IMR-90 (cell line): ENCODE data around the gene TACC2. TPM values are rescaled to one million over a fixed set of nuclear protein-coding genes. Genes with fewer than 3 reads are reported as not detected.

ENCODE experiments used
- ATAC-seq: fragments of 200-7000 bp; cut with Tn5 transposase; 2 replicates; pipeline ENCODE4 v1.9.1; 2020; ENCODE audit warnings: low read depth, mild to moderate bottlenecking, moderate library complexity
- BruUV-seq: library from RNA; stranded (reverse); fragments of 400-500 nt; replicated peaks from 2 replicates; lab custom pipeline; 2021; lab: Mats Ljungman, UMichigan
- CTCF ChIA-PET: fragments of 300-600 bp; formaldehyde crosslinking; extraction: SDS; loops from one replicate; lab custom pipeline; 2021; ENCODE audit warnings: antibody characterized with exemption; lab: Yijun Ruan, JAX
- POLR2A ChIA-PET: fragments of 300-600 bp; sonication (Branson Sonifier 250); formaldehyde crosslinking; loops from one replicate; lab custom pipeline; 2022; ENCODE audit warnings: antibody characterized with exemption; ENCODE audit not compliant: unreplicated experiment; lab: Charles Lee
- DNase-seq: peaks from one replicate; pipeline ENCODE4 v3.0.0; 2013
- H2AFZ ChIP-seq: replicated peaks from 2 replicates; pipeline ENCODE3; 2013; ENCODE audit warnings: low read length, mild to moderate bottlenecking; ENCODE audit not compliant: poor library complexity
- H2AK5ac ChIP-seq: 2 replicates; pipeline ENCODE4 v1.6.1; 2013; ENCODE audit warnings: low read depth, low read length, inconsistent platforms
- H2AK9ac ChIP-seq: replicated peaks from 2 replicates; pipeline ENCODE3; 2013; ENCODE audit warnings: mild to moderate bottlenecking, low read depth, low read length, moderate library complexity; ENCODE audit not compliant: poor library complexity
- H2BK120ac ChIP-seq: 2 replicates; pipeline ENCODE4 v1.6.1; 2013; ENCODE audit warnings: low read depth, low read length, inconsistent platforms
- H2BK15ac ChIP-seq: 3 replicates; pipeline ENCODE4 v1.6.1; 2013; ENCODE audit warnings: low read depth, low read length, inconsistent platforms
- H2BK20ac ChIP-seq: 2 replicates; pipeline ENCODE4 v1.6.1; 2013; ENCODE audit warnings: low read depth, mild to moderate bottlenecking, inconsistent platforms, low read length, moderate library complexity
- H2BK5ac ChIP-seq: 2 replicates; pipeline ENCODE4 v1.6.1; 2013; ENCODE audit warnings: mild to moderate bottlenecking, low read depth, low read length, inconsistent platforms; ENCODE audit not compliant: poor library complexity, severe bottlenecking
- H3K14ac ChIP-seq: replicated peaks from 2 replicates; pipeline ENCODE4 v1.6.1; 2013; ENCODE audit warnings: low read depth, low read length, inconsistent platforms
- H3K18ac ChIP-seq: 2 replicates; pipeline ENCODE4 v1.6.1; 2013; ENCODE audit warnings: low read depth, low read length, control low read depth
- H3K23ac ChIP-seq: 2 replicates; pipeline ENCODE4 v1.6.1; 2013; ENCODE audit warnings: low read depth, low read length, inconsistent platforms
- H3K27ac ChIP-seq: 2 replicates; pipeline ENCODE4 v1.5.1; 2013; ENCODE audit warnings: mild to moderate bottlenecking, control low read depth, low read length; ENCODE audit not compliant: insufficient read depth
- H3K27me3 ChIP-seq: 2 replicates; pipeline ENCODE4 v1.6.1; 2013; ENCODE audit warnings: low read length; ENCODE audit not compliant: control insufficient read depth, insufficient read depth
- H3K36me3 ChIP-seq: 2 replicates; pipeline ENCODE4 v1.6.1; 2013; ENCODE audit warnings: low read length, mixed read lengths; ENCODE audit not compliant: control insufficient read depth, insufficient read depth
- H3K4ac ChIP-seq: 2 replicates; pipeline ENCODE4 v1.6.1; 2013; ENCODE audit warnings: low read depth, low read length, inconsistent platforms
- H3K4me1 ChIP-seq: 2 replicates; pipeline ENCODE4 v1.6.1; 2013; ENCODE audit warnings: low read length, mixed read lengths; ENCODE audit not compliant: control insufficient read depth, insufficient read depth
- H3K4me2 ChIP-seq: 2 replicates; pipeline ENCODE4 v1.6.1; 2013; ENCODE audit warnings: low read depth, mild to moderate bottlenecking, control low read depth, low read length, moderate library complexity
- H3K4me3 ChIP-seq: 2 replicates; pipeline ENCODE4 v1.5.1; 2013; ENCODE audit warnings: low read depth, mild to moderate bottlenecking, control low read depth, low read length, moderate library complexity; ENCODE audit not compliant: insufficient read depth
- H3K56ac ChIP-seq: 2 replicates; pipeline ENCODE4 v1.6.1; 2013; ENCODE audit warnings: low read length, inconsistent platforms; ENCODE audit not compliant: insufficient read depth; ENCODE audit errors: extremely low read depth
- H3K79me1 ChIP-seq, 2 experiments: 2 replicates each; pipeline ENCODE4 v1.6.1; 2013; ENCODE audit warnings: low read length in 2 of 2, inconsistent platforms in 1 of 2, low read depth in 1 of 2
- H3K9ac ChIP-seq: 2 replicates; pipeline ENCODE4 v1.6.1; 2013; ENCODE audit warnings: low read depth, low read length, control low read depth
- H3K9me1 ChIP-seq: 2 replicates; pipeline ENCODE4 v1.6.1; 2013; ENCODE audit warnings: low read length, inconsistent platforms; ENCODE audit not compliant: insufficient read depth
- H3K9me3 ChIP-seq: 2 replicates; pipeline ENCODE4 v1.6.1; 2013; ENCODE audit warnings: low read length; ENCODE audit not compliant: control insufficient read depth, insufficient read depth
- H4K20me1 ChIP-seq: 2 replicates; pipeline ENCODE4 v1.6.1; 2013; ENCODE audit warnings: low read length, inconsistent platforms; ENCODE audit not compliant: insufficient read depth
- H4K5ac ChIP-seq: 2 replicates; pipeline ENCODE4 v1.6.1; 2013; ENCODE audit warnings: mild to moderate bottlenecking, low read depth, low read length, control low read depth
- H4K8ac ChIP-seq, 2 experiments: 2 replicates each; pipeline ENCODE4 v1.6.1; 2013; ENCODE audit warnings: low read depth in 2 of 2, low read length in 2 of 2, control low read depth in 1 of 2, inconsistent platforms in 1 of 2
- H4K91ac ChIP-seq: 2 replicates; pipeline ENCODE4 v1.6.1; 2013; ENCODE audit warnings: low read depth, low read length, inconsistent platforms; ENCODE audit not compliant: insufficient read depth
- BHLHE40 ChIP-seq: fragments of 150-350 bp; IDR thresholded peaks from 2 replicates; pipeline ENCODE4 v1.6.1; 2016; ENCODE audit warnings: mild to moderate bottlenecking, low read depth, low read length
- CTCF ChIP-seq: conservative IDR thresholded peaks from 2 replicates; pipeline ENCODE4 v1.5.1; 2012; ENCODE audit warnings: mild to moderate bottlenecking, low read depth, low read length, improper control_type of control experiment
- RAD21 ChIP-seq: IDR thresholded peaks from 2 replicates; pipeline ENCODE4 v1.6.1; 2012; ENCODE audit warnings: low read length, improper control_type of control experiment
- SMC3 ChIP-seq: fragments of 150-350 bp; IDR thresholded peaks from 2 replicates; pipeline ENCODE4 v1.6.1; 2016; ENCODE audit warnings: low read depth, mild to moderate bottlenecking, antibody characterized with exemption, low read length, moderate library complexity
- WGBS, 2 experiments: methylation state at CpG; one replicate each; pipeline versions ENCODE4 v1.1.5 to v1.1.7; 2013; ENCODE audit warnings: missing lambda C conversion rate in 2 of 2; ENCODE audit not compliant: insufficient read length in 1 of 2; ENCODE audit errors: extremely low coverage in 2 of 2; 5-methylcytosine and 5-hydroxymethylcytosine counted together
- dilution Hi-C: fragments of 300-500 bp; cut with HindIII; formaldehyde crosslinking; loops from one replicate; pipeline ENCODE4 v1.14.3; 2018; ENCODE audit warnings: low sequenced_read_pairs; ENCODE audit not compliant: unreplicated experiment
- in situ Hi-C: fragments of 300-500 bp; cut with MboI; formaldehyde crosslinking; loops from 3 replicates; pipeline ENCODE4 v1.14.3; 2019; ENCODE audit warnings: low sequenced_read_pairs, inconsistent platforms, mixed read lengths
- intact Hi-C: fragments of 100-400 bp; cut with micrococcal nuclease; formaldehyde crosslinking; loops from 2 replicates; pipeline ENCODE4 v1.10.0; 2022
- polyA plus RNA-seq, 3 experiments: library from polyadenylated mRNA; depleted of rRNA; stranded (reverse); fragments of >200 nt; gene quantifications; 2 replicates each; pipeline ENCODE4 v1.2.3, GENCODE V29; 2012; ENCODE audit warnings: low replicate concordance in 1 of 3
- total RNA-seq: library from RNA; depleted of rRNA; stranded (reverse); fragments of >200 nt; gene quantifications from 2 replicates; pipeline ENCODE4 v1.2.3, GENCODE V29; 2012

The TACC2 gene
- total and polyA plus RNA-seq, 2 of the 4 experiments (the other 2 are of a cell fraction) = 2.9 to 15.4 TPM

- no peak overlapping the region for H4K8ac ChIP-seq
- no peaks in the 10 kb centered on the region for H3K27me3 ChIP-seq
- DNase-seq (peak; percentile 68), ATAC-seq (peak; percentile 58)
- H3K36me3 ChIP-seq = no peaks in the 10 kb centered on the region
- H4K5ac ChIP-seq = no peak overlapping the region
- no peak overlapping the region for H3K18ac ChIP-seq
- in situ Hi-C loops (no loop called here), intact Hi-C loops (loop anchor here (2.0 to 10.0 kb wide), 5 partner anchors 58 to 510 kb away; partner anchors contain the start of genes ATE1 and DMBT1), dilution Hi-C loops (no loop called here)
- TF ChIP-seq CTCF = peak; percentile 68
- no peak for TF ChIP-seq BHLHE40
- peak; percentile 75 for TF ChIP-seq RAD21
- TF ChIP-seq SMC3 = peak; percentile 73
- H3K56ac ChIP-seq = no peak overlapping the region
- H2AK9ac ChIP-seq = no peak overlapping the region
- peak overlapping the region; percentile 36; the same call in 1 of the 2 replicates for H4K91ac ChIP-seq
- no peak overlapping the region for H2BK5ac ChIP-seq
- H3K9me1 ChIP-seq = peaks cover 5% of the 10 kb centered on the region; the same call in 1 of the 2 replicates
- no peak overlapping the region for H2BK15ac ChIP-seq
- H4K20me1 ChIP-seq = no peaks in the 10 kb centered on the region
- WGBS, 2 experiments = no CpG with 5 or more reads among the region's 15 CpGs
- H2BK120ac ChIP-seq = peak overlapping the region; percentile 11; the same call in 1 of the 2 replicates
- no peak overlapping the region for H3K4me2 ChIP-seq
- ChIA-PET CTCF (interaction anchor here (0.8 to 1.0 kb wide), 3 partner anchors 58 to 160 kb away, joined by 3 to 4 read pairs (median 3); no protein-coding TSS in a partner anchor), POLR2A (no interaction called here)
- H2BK20ac ChIP-seq = no peak overlapping the region
- no TSS peak for BruUV-seq
- no peak overlapping the region for H3K23ac ChIP-seq
- no peak overlapping the region for H3K27ac ChIP-seq
- peak overlapping the region; percentile 42; the same call in 1 of the 2 replicates for H2AK5ac ChIP-seq
- H3K4me1 ChIP-seq = no peaks in the 10 kb centered on the region
- peak overlapping the region; percentile 57; the same call in 1 of the 2 replicates for H3K14ac ChIP-seq
- no peak overlapping the region for H3K9ac ChIP-seq
- H3K4me3 ChIP-seq = no peak overlapping the region
- peak overlapping the region; percentile 76 for H2AFZ ChIP-seq
- no peak overlapping the region for H3K4ac ChIP-seq
- H3K79me1 ChIP-seq = no peaks in the 10 kb centered on the region
- no peaks in the 10 kb centered on the region for H3K9me3 ChIP-seq
Observed at GRCh38 chr10:122054048-122055025, 65.4 kb downstream of the TACC2 start.
